Prostate gland (tissue), 2 donors: ENCODE data around the gene NXN.

Experiments used
- POLR2A ChIP-seq: fragments of 450-650 bp; IDR thresholded peaks from one replicate; pipeline ENCODE4 v1.6.1; 2016; ENCODE audit warnings: antibody characterized with exemption, mild to moderate bottlenecking
- POLR2AphosphoS5 ChIP-seq: sonication (generic); formaldehyde crosslinking; IDR thresholded peaks from one replicate; pipeline ENCODE4 v1.6.1; 2017; ENCODE audit warnings: antibody characterized with exemption
- TF ChIP-seq, protein P1 (sequence below), 4 experiments: fragments of 200-600 bp in 2 of 4; fragments of 450-650 bp in 2 of 4; sonication (generic) in 2 of 4; IDR thresholded peaks; 1 replicate in 3 of 4; 2 replicates in 1 of 4; pipeline ENCODE4 v1.5.1; 2016 to 2019; ENCODE audit warnings: antibody characterized with exemption in 4 of 4, mild to moderate bottlenecking in 2 of 4, moderate library complexity in 2 of 4

DNA sequence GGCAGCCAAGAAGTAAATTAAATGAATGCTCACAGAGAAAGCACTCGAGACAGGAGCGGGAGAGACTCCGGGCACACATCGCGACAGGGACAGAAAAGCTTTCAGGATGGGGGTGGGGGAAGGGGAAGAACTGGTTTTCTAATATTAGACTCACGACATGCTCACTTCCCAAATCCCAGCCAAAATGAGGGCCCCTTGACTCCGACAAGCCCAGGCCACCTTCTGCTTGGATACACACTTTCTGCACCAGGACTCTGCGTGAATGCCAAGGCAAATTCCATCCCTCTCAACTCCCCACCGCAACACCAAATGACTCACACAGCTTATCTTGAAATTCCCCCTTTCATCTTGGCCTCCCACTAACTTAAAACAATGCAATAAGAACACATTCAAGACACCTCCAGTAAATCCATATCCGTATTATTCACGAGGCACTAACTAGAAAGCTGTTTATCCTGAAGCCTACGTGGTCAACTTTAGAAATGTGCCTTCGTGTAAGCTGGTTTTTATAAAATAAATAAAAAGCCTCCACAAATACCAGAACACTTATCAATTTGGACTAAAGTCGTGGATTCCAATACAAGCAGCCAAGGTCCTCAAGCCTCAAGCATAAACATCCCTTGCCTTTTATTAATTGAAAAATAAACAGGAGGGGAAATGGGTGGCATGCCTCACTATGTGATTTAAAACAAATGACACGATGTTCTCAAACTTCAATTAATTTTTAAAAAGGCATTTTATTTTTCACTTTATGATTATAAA, 46.1 kb downstream of the NXN start:
- TF ChIP-seq, protein P1, sequence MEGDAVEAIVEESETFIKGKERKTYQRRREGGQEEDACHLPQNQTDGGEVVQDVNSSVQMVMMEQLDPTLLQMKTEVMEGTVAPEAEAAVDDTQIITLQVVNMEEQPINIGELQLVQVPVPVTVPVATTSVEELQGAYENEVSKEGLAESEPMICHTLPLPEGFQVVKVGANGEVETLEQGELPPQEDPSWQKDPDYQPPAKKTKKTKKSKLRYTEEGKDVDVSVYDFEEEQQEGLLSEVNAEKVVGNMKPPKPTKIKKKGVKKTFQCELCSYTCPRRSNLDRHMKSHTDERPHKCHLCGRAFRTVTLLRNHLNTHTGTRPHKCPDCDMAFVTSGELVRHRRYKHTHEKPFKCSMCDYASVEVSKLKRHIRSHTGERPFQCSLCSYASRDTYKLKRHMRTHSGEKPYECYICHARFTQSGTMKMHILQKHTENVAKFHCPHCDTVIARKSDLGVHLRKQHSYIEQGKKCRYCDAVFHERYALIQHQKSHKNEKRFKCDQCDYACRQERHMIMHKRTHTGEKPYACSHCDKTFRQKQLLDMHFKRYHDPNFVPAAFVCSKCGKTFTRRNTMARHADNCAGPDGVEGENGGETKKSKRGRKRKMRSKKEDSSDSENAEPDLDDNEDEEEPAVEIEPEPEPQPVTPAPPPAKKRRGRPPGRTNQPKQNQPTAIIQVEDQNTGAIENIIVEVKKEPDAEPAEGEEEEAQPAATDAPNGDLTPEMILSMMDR (IDR thresholded peaks at IDR 0.05) = no peak
- TF ChIP-seq POLR2A (no peak), POLR2AphosphoS5 (peak; percentile 46)
